Measurements from ENCODE around the gene GNPDA1. TPM values are rescaled to one million over a fixed set of nuclear protein-coding genes. Genes with fewer than 3 reads are reported as not detected.
"Not testable (repeated sequence)": the region's sequence is repeated elsewhere in the genome, so short reads cannot be mapped to it uniquely, and the experiment has no call there.

GNPDA1 gene
- total RNA-seq, 1 experiment from 2014 or later: 99.9 TPM

- Histone ChIP-seq H3K9me3 (ENCODE audit: control insufficient read depth, insufficient read depth, low read depth, low read length) (no peaks in the 10 kb centered on the region), H3K27ac (ENCODE audit: low read length) (no peak overlapping the region), H3K4me1 (ENCODE audit: control insufficient read depth, insufficient read depth, low read length) (no peaks in the 10 kb centered on the region), H3K36me3 (ENCODE audit: control insufficient read depth, insufficient read depth, low read length) (no peaks in the 10 kb centered on the region), H3K4me3 (ENCODE audit: low read depth in 2 of 2, low read length in 2 of 2) (no peak overlapping the region), H3K27me3 (ENCODE audit: control insufficient read depth, insufficient read depth, low read length) (no peaks in the 10 kb centered on the region)
- TF ChIP-seq TCF7L2 (IDR thresholded peaks at IDR 0.05; ENCODE audit: low read depth, low read length): no peak
- TF ChIP-seq SIN3A (IDR thresholded peaks at IDR 0.05; ENCODE audit: borderline replicate concordance, insufficient read depth, low read depth, low read length): no peak
- TF ChIP-seq REST (IDR thresholded peaks at IDR 0.05; ENCODE audit: insufficient read depth in 1 of 2, low read depth in 2 of 2, low read length in 1 of 2): no peak
- TF ChIP-seq CTCF (IDR thresholded peaks at IDR 0.05): no peak
- TF ChIP-seq POLR2AphosphoS5 (IDR thresholded peaks at IDR 0.05; ENCODE audit: low read depth, low read length): no peak
- CTCF ChIA-PET: no interaction called here
- ATAC-seq (no peak), DNase-seq (ENCODE audit: low read depth, low spot score) (no peak)
- POLR2A ChIA-PET: no interaction called here
- intact Hi-C loops (cut with micrococcal nuclease; ENCODE audit: unreplicated experiment) (no loop called here), in situ Hi-C loops (cut with HindIII; ENCODE audit: low pct_unique_long_range_greater_than_20kb, low sequenced_read_pairs) (no loop called here)
- no TSS peak for BruUV-seq (replicated peaks)
Observed at GRCh38 chr5:142055301-142055700, 42.5 kb upstream of the GNPDA1 start.

GRCh38 chr5:142053426-142054151, 40.8 kb upstream of the GNPDA1 start:
- no peak overlapping the region for H3K4me3 ChIP-seq (ENCODE audit: low read depth in 2 of 2, low read length in 2 of 2)
- in situ Hi-C loops (cut with HindIII; ENCODE audit: low pct_unique_long_range_greater_than_20kb, low sequenced_read_pairs) (no loop called here), intact Hi-C loops (cut with micrococcal nuclease; ENCODE audit: unreplicated experiment) (no loop called here)
- no peaks in the 10 kb centered on the region for H3K4me1 ChIP-seq (ENCODE audit: control insufficient read depth, insufficient read depth, low read length)
- H3K36me3 ChIP-seq (ENCODE audit: control insufficient read depth, insufficient read depth, low read length): no peaks in the 10 kb centered on the region
- ATAC-seq (peak; percentile 69), DNase-seq (ENCODE audit: low read depth, low spot score) (no peak)
- ChIA-PET CTCF (interaction anchor here (0.6 kb wide), 1 partner anchor 98 kb away, joined by 4 read pairs; no protein-coding TSS in a partner anchor), POLR2A (interaction anchor here (1.1 kb wide), 1 partner anchor 33 kb away, joined by 4 read pairs; no protein-coding TSS in a partner anchor)
- H3K9me3 ChIP-seq (ENCODE audit: control insufficient read depth, insufficient read depth, low read depth, low read length): no peaks in the 10 kb centered on the region
- no peak overlapping the region for H3K27ac ChIP-seq (ENCODE audit: low read length)
- BruUV-seq (replicated peaks): no TSS peak
- no peaks in the 10 kb centered on the region for H3K27me3 ChIP-seq (ENCODE audit: control insufficient read depth, insufficient read depth, low read length)
- TF ChIP-seq SIN3A (IDR thresholded peaks at IDR 0.05; ENCODE audit: borderline replicate concordance, insufficient read depth, low read depth, low read length) (no peak), CTCF (IDR thresholded peaks at IDR 0.05) (no peak), TCF7L2 (IDR thresholded peaks at IDR 0.05; ENCODE audit: low read depth, low read length) (no peak), POLR2AphosphoS5 (IDR thresholded peaks at IDR 0.05; ENCODE audit: low read depth, low read length) (no peak), REST (IDR thresholded peaks at IDR 0.05; ENCODE audit: insufficient read depth in 1 of 2, low read depth in 2 of 2, low read length in 1 of 2) (no peak)

- ATAC-seq, POLR2A ChIA-PET: not testable (repeated sequence)
- CTCF ChIA-PET: interaction anchor here (0.7 kb wide), 2 partner anchors 96 to 828 kb away, joined by 5 read pairs; no protein-coding TSS in a partner anchor
Observed at GRCh38 chr5:142052026-142052425, 39.2 kb upstream of the GNPDA1 start.

More at GRCh38 chr5:142052026-142052425, 39.2 kb upstream of the GNPDA1 start:
- BruUV-seq (replicated peaks); H3K4me1 ChIP-seq (ENCODE audit: control insufficient read depth, insufficient read depth, low read length); in situ Hi-C loops (cut with HindIII; ENCODE audit: low pct_unique_long_range_greater_than_20kb, low sequenced_read_pairs); H3K36me3 ChIP-seq (ENCODE audit: control insufficient read depth, insufficient read depth, low read length); H3K27me3 ChIP-seq (ENCODE audit: control insufficient read depth, insufficient read depth, low read length); H3K27ac ChIP-seq (ENCODE audit: low read length); intact Hi-C loops (cut with micrococcal nuclease; ENCODE audit: unreplicated experiment); H3K4me3 ChIP-seq (ENCODE audit: low read depth in 2 of 2, low read length in 2 of 2); H3K9me3 ChIP-seq (ENCODE audit: control insufficient read depth, insufficient read depth, low read depth, low read length); DNase-seq (ENCODE audit: low read depth, low spot score): not testable (repeated sequence)

All from Panc1 (cell line).